ENCODE measurements around the gene ITPRIPL1.

GRCh38 chr2:96276787-96277499 lies 48.2 kb upstream of the ITPRIPL1 start:
- TF ChIP-seq POLR2A (IDR thresholded peaks at IDR 0.05; ENCODE audit: low read depth, low read length) (no peak), CTCF (conservative IDR thresholded peaks at IDR 0.05; ENCODE audit: low read depth, low read length) (no peak), BHLHE40 (IDR thresholded peaks at IDR 0.05; ENCODE audit: low read depth, low read length) (no peak), SMC3 (IDR thresholded peaks at IDR 0.05; ENCODE audit: low read depth, low read length) (no peak), RAD21 (IDR thresholded peaks at IDR 0.05; ENCODE audit: low read length) (no peak)
